Nephron (organoid): Measurements from ENCODE around the gene RAB9A.
A peak's percentile ranks its signal among the peaks of the same experiment; 100 is the strongest.

Source experiments
- H3K27ac Mint-ChIP-seq, 3 experiments: 2 replicates each; pipeline ENCODE4 v1.8.0; 2020; ENCODE audit warnings: mixed read lengths in 3 of 3, mild to moderate bottlenecking in 2 of 3, moderate library complexity in 1 of 3
- H3K27me3 Mint-ChIP-seq: 2 replicates; pipeline ENCODE4 v1.8.0; 2021; ENCODE audit warnings: low read depth, mild to moderate bottlenecking, moderate library complexity, mixed read lengths
- H3K36me3 Mint-ChIP-seq: 2 replicates; pipeline ENCODE4 v1.8.0; 2020; ENCODE audit warnings: low read depth, mixed read lengths
- H3K4me1 Mint-ChIP-seq: 2 replicates; pipeline ENCODE4 v1.8.0; 2020; ENCODE audit warnings: mixed read lengths
- H3K4me3 Mint-ChIP-seq, 3 experiments: 2 replicates each; pipeline ENCODE4 v1.8.0; 2020; ENCODE audit warnings: mild to moderate bottlenecking in 3 of 3, mixed read lengths in 3 of 3, moderate library complexity in 2 of 3
- H3K9me3 Mint-ChIP-seq: 2 replicates; pipeline ENCODE4 v1.8.0; 2020; ENCODE audit warnings: mixed read lengths
- CTCF ChIP-seq, 3 experiments: fragments of 200-600 bp; sonication (generic); IDR thresholded peaks; one replicate each; pipeline ENCODE4 v1.5.0; 2021; ENCODE audit warnings: antibody characterized with exemption in 3 of 3; ENCODE audit not compliant: unreplicated experiment in 3 of 3

The RAB9A gene

GRCh38 chrX:13734278-13735172 is 45.6 kb downstream of the RAB9A start, which contains the start of the genes OFD1 and TRAPPC2:
Gene OFD1, plus strand, starts transcription at chrX:13734748. Its CDS starts 324 bp downstream, at chrX:13735072.
Gene TRAPPC2, minus strand, starts transcription at chrX:13734620. Its CDS starts 14,657 bp downstream, at chrX:13719963.
- Mint-ChIP-seq H3K4me3 (peak within 1 kb of the TSS; percentile 98 to 100 (median 100)), H3K27ac (peak within 1 kb of the TSS; percentile 96 to 98 (median 98)), H3K4me1 (peaks cover 29% of the 10 kb centered on the region), H3K36me3 (peaks cover 17% of the 10 kb centered on the region), H3K9me3 (peaks cover 8% of the 10 kb centered on the region), H3K27me3 (no peaks in the 10 kb centered on the region)
- TF ChIP-seq CTCF (IDR thresholded peaks at IDR 0.05; ENCODE audit: unreplicated experiment in 3 of 3), result no peak

GRCh38 chrX:13741695-13742094 is 52.8 kb downstream of the RAB9A start:
- TF ChIP-seq CTCF (IDR thresholded peaks at IDR 0.05; ENCODE audit: unreplicated experiment in 3 of 3), result no peak
- H3K4me3 Mint-ChIP-seq, result no peak overlapping the region
- H3K9me3 Mint-ChIP-seq, result no peaks in the 10 kb centered on the region
- peak overlapping the region in 1 of 3 experiments; percentile 27 for H3K27ac Mint-ChIP-seq
- peaks cover 13% of the 10 kb centered on the region for H3K36me3 Mint-ChIP-seq
- H3K4me1 Mint-ChIP-seq, result peaks cover 2% of the 10 kb centered on the region
- H3K27me3 Mint-ChIP-seq, result no peaks in the 10 kb centered on the region

GRCh38 chrX:13742397-13743176 is 53.7 kb downstream of the RAB9A start:
- Mint-ChIP-seq H3K27ac (peak overlapping the region in 1 of 3 experiments; percentile 70), H3K27me3 (no peaks in the 10 kb centered on the region), H3K4me3 (no peak overlapping the region), H3K9me3 (no peaks in the 10 kb centered on the region), H3K36me3 (peaks cover 21% of the 10 kb centered on the region), H3K4me1 (no peaks in the 10 kb centered on the region)
- no peak for TF ChIP-seq CTCF (IDR thresholded peaks at IDR 0.05; ENCODE audit: unreplicated experiment in 3 of 3)

- Mint-ChIP-seq H3K27ac (no peak overlapping the region), H3K4me3 (no peak overlapping the region), H3K9me3 (no peaks in the 10 kb centered on the region), H3K4me1 (no peaks in the 10 kb centered on the region), H3K36me3 (peaks cover 35% of the 10 kb centered on the region), H3K27me3 (no peaks in the 10 kb centered on the region)
- peak in 1 of 3 experiments; percentile 43 for TF ChIP-seq CTCF (IDR thresholded peaks at IDR 0.05; ENCODE audit: unreplicated experiment in 3 of 3)
Observed at GRCh38 chrX:13747836-13748235, 58.9 kb downstream of the RAB9A start.

- no peak for TF ChIP-seq CTCF (IDR thresholded peaks at IDR 0.05; ENCODE audit: unreplicated experiment in 3 of 3)
- Mint-ChIP-seq H3K9me3 (no peaks in the 10 kb centered on the region), H3K4me3 (no peak overlapping the region), H3K4me1 (no peaks in the 10 kb centered on the region), H3K27me3 (no peaks in the 10 kb centered on the region), H3K36me3 (peaks cover 40% of the 10 kb centered on the region), H3K27ac (no peak overlapping the region)
Observed at GRCh38 chrX:13748486-13748885, 59.6 kb downstream of the RAB9A start.
